Adrenal gland (tissue), 5 donors: ENCODE measurements around the gene HPCAL4.

Source experiments
- POLR2A ChIP-seq, 2 donors: fragments of 450-650 bp; IDR thresholded peaks; one replicate each; pipeline ENCODE4 v1.6.1; 2017; ENCODE audit warnings: antibody characterized with exemption in 2 of 2, mild to moderate bottlenecking in 2 of 2, moderate library complexity in 1 of 2
- TF ChIP-seq, protein P1 (sequence below), 6 experiments: fragments of 450-650 bp in 4 of 6; fragments of 200-600 bp in 2 of 6; sonication (generic) in 1 of 6; IDR thresholded peaks; 1 replicate in 5 of 6; 2 replicates in 1 of 6; pipeline versions ENCODE4 v1.5.1 to v1.8.0; 2016 to 2021; ENCODE audit warnings: antibody characterized with exemption in 6 of 6, mild to moderate bottlenecking in 2 of 6, moderate library complexity in 1 of 6
- donor health status: DM: no; HTN: no; CAD: no.

DNA sequence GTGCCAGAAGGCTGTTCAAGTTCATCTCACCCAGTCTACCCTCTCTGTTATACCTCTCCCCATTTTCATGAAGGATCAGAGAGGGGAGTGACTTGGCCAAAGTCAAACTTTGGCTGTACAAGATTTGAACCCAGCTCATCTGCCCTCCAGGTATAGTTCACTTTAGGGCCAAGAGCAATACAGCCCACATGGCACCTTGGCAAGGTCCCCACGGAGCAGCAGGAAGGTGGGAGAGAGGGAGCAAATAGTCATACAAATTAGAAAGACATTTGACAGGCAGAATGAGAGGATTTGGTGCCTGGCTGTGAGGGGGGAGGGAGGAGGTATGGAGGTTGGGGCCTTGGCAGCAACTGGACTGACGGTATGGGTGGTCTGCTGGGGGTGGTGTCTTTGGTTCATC is 1.0 kb downstream of the HPCAL4 start:
- TF ChIP-seq, protein P1, sequence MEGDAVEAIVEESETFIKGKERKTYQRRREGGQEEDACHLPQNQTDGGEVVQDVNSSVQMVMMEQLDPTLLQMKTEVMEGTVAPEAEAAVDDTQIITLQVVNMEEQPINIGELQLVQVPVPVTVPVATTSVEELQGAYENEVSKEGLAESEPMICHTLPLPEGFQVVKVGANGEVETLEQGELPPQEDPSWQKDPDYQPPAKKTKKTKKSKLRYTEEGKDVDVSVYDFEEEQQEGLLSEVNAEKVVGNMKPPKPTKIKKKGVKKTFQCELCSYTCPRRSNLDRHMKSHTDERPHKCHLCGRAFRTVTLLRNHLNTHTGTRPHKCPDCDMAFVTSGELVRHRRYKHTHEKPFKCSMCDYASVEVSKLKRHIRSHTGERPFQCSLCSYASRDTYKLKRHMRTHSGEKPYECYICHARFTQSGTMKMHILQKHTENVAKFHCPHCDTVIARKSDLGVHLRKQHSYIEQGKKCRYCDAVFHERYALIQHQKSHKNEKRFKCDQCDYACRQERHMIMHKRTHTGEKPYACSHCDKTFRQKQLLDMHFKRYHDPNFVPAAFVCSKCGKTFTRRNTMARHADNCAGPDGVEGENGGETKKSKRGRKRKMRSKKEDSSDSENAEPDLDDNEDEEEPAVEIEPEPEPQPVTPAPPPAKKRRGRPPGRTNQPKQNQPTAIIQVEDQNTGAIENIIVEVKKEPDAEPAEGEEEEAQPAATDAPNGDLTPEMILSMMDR (IDR thresholded peaks at IDR 0.05): no peak
- no peak for TF ChIP-seq POLR2A (IDR thresholded peaks at IDR 0.05)
